B cell (primary cell): ENCODE data around the gene PCBP1. TPM values are rescaled to one million over a fixed set of nuclear protein-coding genes. Genes with fewer than 3 reads are reported as not detected.

Experiments used
- ATAC-seq: fragments of 200-7000 bp; cut with Tn5 transposase; one replicate; pipeline ENCODE4 v1.10.0; 2021; ENCODE audit warnings: low read depth, mild to moderate bottlenecking, moderate number of reproducible peaks, moderate library complexity
- CTCF ChIA-PET: fragments of 350-600 bp; sonication (Branson Sonifier 250); formaldehyde crosslinking; loops from one replicate; lab custom pipeline; 2021; ENCODE audit warnings: antibody characterized with exemption, inconsistent platforms; lab: Charles Lee
- POLR2A ChIA-PET: fragments of 350-600 bp; sonication (Branson Sonifier 250); formaldehyde crosslinking; loops from one replicate; lab custom pipeline; 2021; ENCODE audit warnings: antibody characterized with exemption; lab: Charles Lee
- DNase-seq: peaks from one replicate; pipeline ENCODE4 v3.0.0; 2013
- H2AFZ ChIP-seq: 2 replicates; pipeline ENCODE4 v1.6.1; 2012; ENCODE audit warnings: mild to moderate bottlenecking, low read depth, low read length; ENCODE audit not compliant: insufficient read depth, poor library complexity, severe bottlenecking
- H3K27ac ChIP-seq, 2 donors: 1 replicate in 1 of 2; 2 replicates in 1 of 2; pipeline ENCODE4 v1.5.1; 2012 to 2013; ENCODE audit warnings: low read length in 2 of 2, mild to moderate bottlenecking in 2 of 2, moderate library complexity in 1 of 2
- H3K27me3 ChIP-seq, 4 experiments: fragments of 200-600 bp in 1 of 4; sonication (generic) in 1 of 4; replicated peaks in 1 of 4; 1 replicate in 2 of 4; 2 replicates in 2 of 4; pipeline versions ENCODE4 v1.6.1 to v1.7.0; 2013 to 2016; ENCODE audit warnings: low read length in 3 of 4, mild to moderate bottlenecking in 2 of 4, mixed read lengths in 1 of 4, moderate library complexity in 1 of 4; ENCODE audit not compliant: insufficient read depth in 4 of 4, control insufficient read depth in 3 of 4; ENCODE audit errors: control extremely low read depth in 1 of 4
- H3K36me3 ChIP-seq, 2 experiments: replicated peaks in 1 of 2; 1 replicate in 1 of 2; 2 replicates in 1 of 2; pipeline versions ENCODE4 v1.6.1 to v1.7.1; 2013; ENCODE audit warnings: low read length in 1 of 2; ENCODE audit not compliant: insufficient read depth in 2 of 2, control insufficient read depth in 1 of 2; ENCODE audit errors: control extremely low read depth in 1 of 2, extremely low read depth in 1 of 2
- H3K4me1 ChIP-seq, 2 donors: fragments of 200-600 bp in 1 of 2; sonication (generic) in 1 of 2; 1 replicate in 1 of 2; 2 replicates in 1 of 2; pipeline versions ENCODE4 v1.5.1 to v1.6.1; 2013 to 2017; ENCODE audit warnings: low read length in 2 of 2; ENCODE audit not compliant: control insufficient read depth in 2 of 2, insufficient read depth in 2 of 2
- H3K4me2 ChIP-seq: replicated peaks from 2 replicates; pipeline ENCODE3; 2012; ENCODE audit warnings: mild to moderate bottlenecking, low read depth, low read length; ENCODE audit not compliant: poor library complexity, severe bottlenecking
- H3K4me3 ChIP-seq, 5 experiments: fragments of 200-600 bp in 1 of 5; sonication (generic) in 1 of 5; 1 replicate in 3 of 5; 2 replicates in 2 of 5; pipeline versions ENCODE4 v1.5.1 to v1.7.0; 2011 to 2016; ENCODE audit warnings: low read length in 4 of 5, mild to moderate bottlenecking in 4 of 5, low read depth in 2 of 5, control low read depth in 1 of 5, moderate library complexity in 1 of 5; ENCODE audit not compliant: insufficient read depth in 1 of 5; ENCODE audit errors: control extremely low read depth in 1 of 5, extremely low read depth in 1 of 5
- H3K79me2 ChIP-seq: fragments of 200-600 bp; sonication (generic); one replicate; pipeline ENCODE4 v1.6.0; 2016; ENCODE audit warnings: low read length; ENCODE audit not compliant: control insufficient read depth, insufficient read depth
- H3K9ac ChIP-seq: fragments of 200-600 bp; sonication (generic); 2 replicates; pipeline ENCODE4 v1.6.1; 2017; ENCODE audit warnings: mild to moderate bottlenecking, low read length, moderate library complexity
- H3K9me3 ChIP-seq, 3 donors: one replicate each; pipeline versions ENCODE4 v1.6.1 to v1.7.1; 2013; ENCODE audit warnings: low read length in 2 of 3; ENCODE audit not compliant: control insufficient read depth in 2 of 3, insufficient read depth in 1 of 3; ENCODE audit errors: control extremely low read depth in 1 of 3
- H4K20me1 ChIP-seq: 2 replicates; pipeline ENCODE4 v1.6.0; 2012; ENCODE audit warnings: mild to moderate bottlenecking, low read length; ENCODE audit not compliant: insufficient read depth, control insufficient read depth, poor library complexity, severe bottlenecking
- H3K27ac Mint-ChIP-seq: one replicate; pipeline ENCODE4 v1.8.0; 2021; ENCODE audit warnings: mixed read lengths
- H3K27me3 Mint-ChIP-seq: one replicate; pipeline ENCODE4 v1.8.0; 2021; ENCODE audit warnings: mixed read lengths
- H3K4me1 Mint-ChIP-seq: one replicate; pipeline ENCODE4 v1.8.0; 2021; ENCODE audit warnings: mixed read lengths
- H3K4me3 Mint-ChIP-seq: one replicate; pipeline ENCODE4 v1.8.0; 2021; ENCODE audit warnings: mixed read lengths
- H3K9me3 Mint-ChIP-seq: one replicate; pipeline ENCODE4 v1.8.0; 2022; ENCODE audit warnings: mixed read lengths; ENCODE audit not compliant: insufficient read depth
- CTCF ChIP-seq: fragments of 200-600 bp; IDR thresholded peaks from one replicate; pipeline ENCODE4 v1.8.0; 2022; ENCODE audit warnings: antibody characterized with exemption, mild to moderate bottlenecking
- EZH2 ChIP-seq: IDR thresholded peaks from 2 replicates; pipeline ENCODE4 v1.6.1; 2012; ENCODE audit warnings: borderline replicate concordance, low read depth, mild to moderate bottlenecking, moderate library complexity, low read length; ENCODE audit not compliant: insufficient read depth, poor library complexity, severe bottlenecking
- WGBS: methylation state at CpG from one replicate; pipeline ENCODE4 v1.1.5; 2013; ENCODE audit warnings: missing lambda C conversion rate; ENCODE audit not compliant: insufficient coverage; 5-methylcytosine and 5-hydroxymethylcytosine counted together
- intact Hi-C: fragments of 100-400 bp; cut with micrococcal nuclease; formaldehyde crosslinking; loops from one replicate; pipeline ENCODE4 v1.10.0; 2022
- polyA plus RNA-seq: library from polyadenylated mRNA; depleted of rRNA; stranded (reverse); fragments of >200 nt; gene quantifications from 2 replicates; pipeline ENCODE4 v1.2.3, GENCODE V29; 2012
- total RNA-seq, 2 donors: library from RNA; stranded (reverse); fragments of 120-200 nt in 1 of 2; gene quantifications; 1 replicate in 1 of 2; 2 replicates in 1 of 2; pipeline versions ENCODE4 v1.2.3 to v1.2.4, GENCODE V29; 2013 to 2022

PCBP1 gene
- total and polyA plus RNA-seq, 2 donors (not counting 1 experiment from before 2014, with no cell fraction given): 172 to 327 TPM

GRCh38 chr2:70068119-70068518 lies 19.2 kb upstream of the PCBP1 start:
- Histone ChIP-seq H4K20me1 (no peaks in the 10 kb centered on the region), H3K9me3 (no peaks in the 10 kb centered on the region), H3K4me2 (no peak overlapping the region), H2AFZ (peak overlapping the region; percentile 18), H3K4me1 (peaks cover 32 to 33% of the 10 kb centered on the region in 2 donors), H3K36me3 (peaks cover under 1 to 13% of the 10 kb centered on the region in 2 experiments), H3K79me2 (peaks cover 21% of the 10 kb centered on the region), H3K4me3 (no peak overlapping the region), H3K27ac (peak overlapping the region; percentile 7 to 79), H3K9ac (no peak overlapping the region), H3K27me3 (no peaks in the 10 kb centered on the region)
- peak overlapping the region; percentile 3 for H3K4me3 Mint-ChIP-seq
- peak overlapping the region; percentile 60 for H3K27ac Mint-ChIP-seq
- TF ChIP-seq CTCF (no peak), EZH2 (no peak)
- no peaks in the 10 kb centered on the region for H3K27me3 Mint-ChIP-seq
- POLR2A ChIA-PET: interaction anchor here (0.7 to 0.9 kb wide), 2 partner anchors 11 to 47 kb away, joined by 5 to 8 read pairs; no protein-coding TSS in a partner anchor
- intact Hi-C loops: no loop called here
- 100% methylated on average over 1 of the region's 3 CpGs for WGBS
- CTCF ChIA-PET: interaction anchor here (0.9 to 3.8 kb wide), 5 partner anchors 14 to 154 kb away, joined by 4 to 49 read pairs (median 9); partner anchors contain the start of gene MXD1
- DNase-seq (no peak), ATAC-seq (no peak)
- peaks cover 30% of the 10 kb centered on the region for H3K4me1 Mint-ChIP-seq
- H3K9me3 Mint-ChIP-seq: no peaks in the 10 kb centered on the region

GRCh38 chr2:70069049-70069448 lies 18.2 kb upstream of the PCBP1 start:
- H3K27me3 ChIP-seq: no peaks in the 10 kb centered on the region
- H3K79me2 ChIP-seq: peaks cover 19% of the 10 kb centered on the region
- WGBS: no CpG with 5 or more reads among the region's 3 CpGs
- peaks cover 30% of the 10 kb centered on the region for H3K4me1 Mint-ChIP-seq
- H3K27me3 Mint-ChIP-seq: no peaks in the 10 kb centered on the region
- peaks cover 32 to 33% of the 10 kb centered on the region in 2 donors for H3K4me1 ChIP-seq
- peak overlapping the region; percentile 18 for H2AFZ ChIP-seq
- peak overlapping the region; percentile 26 for H3K4me3 Mint-ChIP-seq
- ChIA-PET CTCF (interaction anchor here (0.9 to 3.8 kb wide), 6 partner anchors 16 to 548 kb away, joined by 3 to 49 read pairs (median 7); partner anchors contain the start of gene MXD1), POLR2A (interaction anchor here (0.7 to 2.5 kb wide), 6 partner anchors 30 to 224 kb away, joined by 3 to 17 read pairs (median 5); partner anchors contain the start of genes MXD1 and SNRPG)
- ATAC-seq (peak; percentile 53), DNase-seq (peak; percentile 81)
- H3K4me3 ChIP-seq: peak overlapping the region in 1 of 5 experiments; percentile 17
- no peak for TF ChIP-seq CTCF
- no peak for TF ChIP-seq EZH2
- intact Hi-C loops: loop anchor here (1.0 kb wide), 1 partner anchor 155 kb away; no protein-coding TSS in a partner anchor
- H3K9me3 Mint-ChIP-seq: no peaks in the 10 kb centered on the region
- no peaks in the 10 kb centered on the region for H4K20me1 ChIP-seq
- peak overlapping the region; percentile 17 for H3K9ac ChIP-seq
- H3K36me3 ChIP-seq: peaks cover 0 to 9% of the 10 kb centered on the region in 2 experiments
- H3K27ac Mint-ChIP-seq: peak overlapping the region; percentile 62
- H3K27ac ChIP-seq: peak overlapping the region; percentile 58 to 79
- H3K9me3 ChIP-seq: no peaks in the 10 kb centered on the region
- H3K4me2 ChIP-seq: peak overlapping the region; percentile 55
